SK-N-SH treated with all-trans-retinoic acid at 6 μM for 48 hours (cell line): Measurements from ENCODE around the gene PARM1.

Experiments used
- ATAC-seq: fragments of 200-7000 bp; cut with Tn5 transposase; 3 replicates; pipeline ENCODE4 v1.9.1; 2020; ENCODE audit warnings: mild to moderate bottlenecking, moderate library complexity
- ARNTL ChIP-seq: fragments of 450-650 bp; formaldehyde crosslinking; IDR thresholded peaks from 2 replicates; pipeline ENCODE4 v1.5.0; 2020; ENCODE audit warnings: low read depth, mild to moderate bottlenecking, moderate library complexity, borderline replicate concordance
- BACH2 ChIP-seq: fragments of 250-450 bp; sonication (Bioruptor Pico); IDR thresholded peaks from 2 replicates; pipeline ENCODE4 v1.9.0; 2021; ENCODE audit warnings: mild to moderate bottlenecking, borderline replicate concordance
- CREB5 ChIP-seq: fragments of 250-450 bp; sonication (Bioruptor Pico); IDR thresholded peaks from 2 replicates; pipeline ENCODE4 v1.5.1; 2020; ENCODE audit warnings: low read depth, mild to moderate bottlenecking, moderate library complexity
- CSDC2 ChIP-seq: fragments of 250-450 bp; sonication (Bioruptor Pico); IDR thresholded peaks from 2 replicates; pipeline ENCODE4 v1.5.0; 2020; ENCODE audit warnings: mild to moderate bottlenecking, moderate library complexity
- CSRNP3 ChIP-seq: fragments of 250-450 bp; sonication (Bioruptor Pico); IDR thresholded peaks from 2 replicates; pipeline ENCODE4 v1.5.1; 2021; ENCODE audit warnings: mild to moderate bottlenecking, moderate library complexity
- ESRRG ChIP-seq: fragments of 250-450 bp; sonication (Bioruptor Pico); IDR thresholded peaks from 2 replicates; pipeline ENCODE4 v1.6.1; 2021; ENCODE audit warnings: mild to moderate bottlenecking
- GLIS3 ChIP-seq: fragments of 250-450 bp; sonication (Bioruptor Pico); IDR thresholded peaks from 2 replicates; pipeline ENCODE4 v1.5.0; 2020; ENCODE audit warnings: mild to moderate bottlenecking, moderate library complexity
- ISL1 ChIP-seq: fragments of 250-450 bp; sonication (Bioruptor Pico); IDR thresholded peaks from 2 replicates; pipeline ENCODE4 v2.1.2; 2022; ENCODE audit warnings: mild to moderate bottlenecking, moderate library complexity
- OSR1 ChIP-seq: fragments of 250-450 bp; sonication (Bioruptor Pico); IDR thresholded peaks from 2 replicates; pipeline ENCODE4 v1.8.0; 2022; ENCODE audit warnings: moderate library complexity, mild to moderate bottlenecking, inconsistent platforms
- PATZ1 ChIP-seq: fragments of 250-450 bp; sonication (Bioruptor Pico); IDR thresholded peaks from 2 replicates; pipeline ENCODE4 v1.8.0; 2020; ENCODE audit warnings: mild to moderate bottlenecking, moderate library complexity, borderline replicate concordance
- POU6F1 ChIP-seq: fragments of 250-450 bp; sonication (Bioruptor Pico); IDR thresholded peaks from 2 replicates; pipeline ENCODE4 v1.8.0; 2021; ENCODE audit warnings: low read depth, mild to moderate bottlenecking, moderate library complexity, borderline replicate concordance
- PPARA ChIP-seq: fragments of 250-450 bp; sonication (Bioruptor Pico); IDR thresholded peaks from 2 replicates; pipeline ENCODE4 v1.5.0; 2020; ENCODE audit warnings: mild to moderate bottlenecking, borderline replicate concordance
- RARB ChIP-seq: fragments of 250-450 bp; sonication (Bioruptor Pico); IDR thresholded peaks from 2 replicates; pipeline ENCODE4 v1.8.0; 2021; ENCODE audit warnings: mild to moderate bottlenecking, moderate library complexity
- SNAI2 ChIP-seq: fragments of 250-450 bp; sonication (Bioruptor Pico); IDR thresholded peaks from 2 replicates; pipeline ENCODE4 v1.5.0; 2020; ENCODE audit warnings: mild to moderate bottlenecking, moderate library complexity
- TCF4 ChIP-seq: fragments of 250-450 bp; sonication (Bioruptor Pico); IDR thresholded peaks from 2 replicates; pipeline ENCODE4 v1.8.0; 2021; ENCODE audit warnings: mild to moderate bottlenecking, moderate library complexity, borderline replicate concordance
- TOX ChIP-seq: fragments of 250-450 bp; sonication (Bioruptor Pico); IDR thresholded peaks from 2 replicates; pipeline ENCODE4 v1.8.0; 2021; ENCODE audit warnings: mild to moderate bottlenecking, moderate library complexity, borderline replicate concordance
- ZC3H10 ChIP-seq: fragments of 250-450 bp; sonication (Bioruptor Pico); IDR thresholded peaks from 2 replicates; pipeline ENCODE4 v1.5.1; 2021; ENCODE audit warnings: mild to moderate bottlenecking, moderate library complexity
- ZFP3 ChIP-seq: fragments of 250-450 bp; sonication (Bioruptor Pico); IDR thresholded peaks from 2 replicates; pipeline ENCODE4 v1.5.0; 2020; ENCODE audit warnings: mild to moderate bottlenecking, moderate library complexity
- ZFP30 ChIP-seq: fragments of 450-650 bp; formaldehyde crosslinking; IDR thresholded peaks from 2 replicates; pipeline ENCODE4 v1.5.0; 2022; ENCODE audit warnings: mild to moderate bottlenecking, moderate library complexity
- ZNF565 ChIP-seq: fragments of 450-650 bp; formaldehyde crosslinking; conservative IDR thresholded peaks from 2 replicates; pipeline ENCODE4 v1.5.0; 2020; ENCODE audit warnings: low read depth, mild to moderate bottlenecking, moderate library complexity
- ZNF70 ChIP-seq: fragments of 450-650 bp; formaldehyde crosslinking; IDR thresholded peaks from 2 replicates; pipeline ENCODE4 v1.5.0; 2020; ENCODE audit warnings: mild to moderate bottlenecking, moderate library complexity
- ZNF8 ChIP-seq: fragments of 450-650 bp; formaldehyde crosslinking; IDR thresholded peaks from 2 replicates; pipeline ENCODE4 v1.5.0; 2020; ENCODE audit warnings: mild to moderate bottlenecking, moderate library complexity

The PARM1 gene

GRCh38 chr4:75058486-75058885 lies 125.6 kb downstream of the PARM1 start:
- no peak for ATAC-seq
- TF ChIP-seq ZC3H10 (CRISPR knock-in tag) (no peak), ZFP30 (no peak), CSDC2 (CRISPR knock-in tag) (no peak), SNAI2 (no peak), POU6F1 (CRISPR knock-in tag) (no peak), TCF4 (CRISPR knock-in tag) (no peak), GLIS3 (CRISPR knock-in tag) (no peak), ZNF8 (CRISPR knock-in tag) (no peak), ARNTL (CRISPR knock-in tag) (no peak), RARB (no peak)

GRCh38 chr4:75063433-75063832 lies 130.5 kb downstream of the PARM1 start:
- no peak for ATAC-seq
- TF ChIP-seq CREB5 (CRISPR knock-in tag), result no peak

GRCh38 chr4:75065909-75066308 lies 133.0 kb downstream of the PARM1 start:
- no peak for ATAC-seq
- TF ChIP-seq ZFP30, result no peak
- no peak for TF ChIP-seq OSR1 (CRISPR knock-in tag)
- TF ChIP-seq CREB5 (CRISPR knock-in tag), result no peak
- TF ChIP-seq ZNF70 (CRISPR knock-in tag), result no peak
- TF ChIP-seq PPARA (CRISPR knock-in tag), result no peak
- no peak for TF ChIP-seq ZC3H10 (CRISPR knock-in tag)
- TF ChIP-seq TOX, result no peak
- no peak for TF ChIP-seq ZNF8 (CRISPR knock-in tag)
- TF ChIP-seq BACH2, result no peak
- TF ChIP-seq ZFP3, result no peak
- TF ChIP-seq ZNF565 (CRISPR knock-in tag), result no peak

- ATAC-seq, result no peak
- no peak for TF ChIP-seq ZNF565 (CRISPR knock-in tag)
- TF ChIP-seq TOX, result no peak
- no peak for TF ChIP-seq TCF4 (CRISPR knock-in tag)
Observed at GRCh38 chr4:75069493-75070074, 136.7 kb downstream of the PARM1 start.

- no peak for ATAC-seq
- TF ChIP-seq CSRNP3 (no peak), RARB (no peak), ZFP3 (no peak), TCF4 (CRISPR knock-in tag) (no peak), ZNF8 (CRISPR knock-in tag) (no peak), POU6F1 (CRISPR knock-in tag) (no peak), ISL1 (CRISPR knock-in tag) (no peak), ZNF70 (CRISPR knock-in tag) (no peak), ARNTL (CRISPR knock-in tag) (no peak), PPARA (CRISPR knock-in tag) (no peak), ZFP30 (no peak), ESRRG (no peak), SNAI2 (no peak), PATZ1 (CRISPR knock-in tag) (no peak), CSDC2 (CRISPR knock-in tag) (no peak), BACH2 (no peak), ZNF565 (CRISPR knock-in tag) (no peak), OSR1 (CRISPR knock-in tag) (no peak), GLIS3 (CRISPR knock-in tag) (no peak)
Observed at GRCh38 chr4:75071317-75071716, 138.4 kb downstream of the PARM1 start.
